ENCODE results near the gene IGFBP2. TPM values are rescaled to one million over a fixed set of nuclear protein-coding genes. Genes with fewer than 3 reads are reported as not detected.

The IGFBP2 gene
- total RNA-seq, 4 donors from 2014 or later = 8.7 to 69.5 (median 28.2) TPM

- no peak for TF ChIP-seq CTCF (IDR thresholded peaks at IDR 0.05)
- no peak for TF ChIP-seq POLR2A (IDR thresholded peaks at IDR 0.05)
- no peak for DNase-seq (ENCODE audit: low spot score in 2 of 2)
Observed at GRCh38 chr2:216646116-216646515, 12.9 kb downstream of the IGFBP2 start.

GRCh38 chr2:216648105-216648504 lies 14.9 kb downstream of the IGFBP2 start:
- 82% methylated on average over 3 of the region's 3 CpGs for whole genome bisulfite sequencing, 2 donors
- no peak for DNase-seq (ENCODE audit: low spot score in 2 of 2)
- no peak overlapping the region for H3K4me3 ChIP-seq (ENCODE audit: low read depth, poor library complexity, severe bottlenecking)
- TF ChIP-seq POLR2A (IDR thresholded peaks at IDR 0.05) = no peak
- TF ChIP-seq CTCF (IDR thresholded peaks at IDR 0.05) = no peak
- intact Hi-C loops (cut with DNase I; ENCODE audit: low total_unique reads) = loop anchor here (5.0 kb wide), 1 partner anchor 681 kb away; no protein-coding TSS in a partner anchor

More at GRCh38 chr2:216646116-216646515, 12.9 kb downstream of the IGFBP2 start:
- 92 to 95% methylated on average over 3 of the region's 3 CpGs for WGBS, 2 donors
- intact Hi-C loops (cut with DNase I; ENCODE audit: low total_unique reads) = loop anchor here (5.0 kb wide), 1 partner anchor 679 kb away; no protein-coding TSS in a partner anchor
- no peak overlapping the region for H3K4me3 ChIP-seq (ENCODE audit: low read depth, poor library complexity, severe bottlenecking)

- no peak overlapping the region for H3K4me3 ChIP-seq (ENCODE audit: low read depth, poor library complexity, severe bottlenecking)
- TF ChIP-seq CTCF (IDR thresholded peaks at IDR 0.05) (no peak), POLR2A (IDR thresholded peaks at IDR 0.05) (no peak)
- DNase-seq (ENCODE audit: low spot score in 2 of 2) = no peak
- intact Hi-C loops (cut with DNase I; ENCODE audit: low total_unique reads) = loop anchor here (5.0 kb wide), 1 partner anchor 682 kb away; no protein-coding TSS in a partner anchor
- WGBS, 2 donors = 84 to 91% methylated on average over 5 of the region's 5 CpGs
Observed at GRCh38 chr2:216649574-216649973, 16.4 kb downstream of the IGFBP2 start.

- WGBS, 2 donors = 87 to 88% methylated on average over 3 of the region's 3 CpGs
- intact Hi-C loops (cut with DNase I; ENCODE audit: low total_unique reads) = no loop called here
- DNase-seq (ENCODE audit: low spot score in 2 of 2) = no peak
- TF ChIP-seq CTCF (IDR thresholded peaks at IDR 0.05) (no peak), POLR2A (IDR thresholded peaks at IDR 0.05) (no peak)
- H3K4me3 ChIP-seq (ENCODE audit: low read depth, poor library complexity, severe bottlenecking) = no peak overlapping the region
Observed at GRCh38 chr2:216650626-216651257, 17.5 kb downstream of the IGFBP2 start.

- no peak overlapping the region for H3K4me3 ChIP-seq (ENCODE audit: low read depth, poor library complexity, severe bottlenecking)
- intact Hi-C loops (cut with DNase I; ENCODE audit: low total_unique reads) = no loop called here
- no peak for DNase-seq (ENCODE audit: low spot score in 2 of 2)
- WGBS, 2 donors = 67 to 76% methylated on average over 6 of the region's 6 CpGs
- TF ChIP-seq POLR2A (IDR thresholded peaks at IDR 0.05) (no peak), CTCF (IDR thresholded peaks at IDR 0.05) (no peak)
Observed at GRCh38 chr2:216651351-216651881, 18.2 kb downstream of the IGFBP2 start.
